OCI-LY3 (cell line): ENCODE data around the gene CCM2.

Source experiments
- CTCF ChIP-seq: fragments of 200-600, 300-600 bp; sonication (generic); IDR thresholded peaks from 2 replicates; pipeline ENCODE4 v1.5.1; 2014; ENCODE audit warnings: antibody characterized with exemption, low read length, low read depth
- EZH2phosphoT487 ChIP-seq: fragments of 200-600 bp; shearing (Covaris generic); IDR thresholded peaks from 2 replicates; pipeline ENCODE4 v1.6.1; 2018; ENCODE audit warnings: antibody characterized with exemption, mixed run types, low read depth

- TF ChIP-seq CTCF (no peak), EZH2phosphoT487 (no peak)
Measured at GRCh38 chr7:44984478-44984758, 15.6 kb upstream of the CCM2 start.
